Suppressor macrophage treated with lipopolysaccharide for 4 hours (primary cell): ENCODE measurements around the gene GON7.

ENCODE experiments used
- DNase-seq: peaks from one replicate; pipeline ENCODE4 v3.0.0-alpha.2; 2020

GON7 gene

DNA sequence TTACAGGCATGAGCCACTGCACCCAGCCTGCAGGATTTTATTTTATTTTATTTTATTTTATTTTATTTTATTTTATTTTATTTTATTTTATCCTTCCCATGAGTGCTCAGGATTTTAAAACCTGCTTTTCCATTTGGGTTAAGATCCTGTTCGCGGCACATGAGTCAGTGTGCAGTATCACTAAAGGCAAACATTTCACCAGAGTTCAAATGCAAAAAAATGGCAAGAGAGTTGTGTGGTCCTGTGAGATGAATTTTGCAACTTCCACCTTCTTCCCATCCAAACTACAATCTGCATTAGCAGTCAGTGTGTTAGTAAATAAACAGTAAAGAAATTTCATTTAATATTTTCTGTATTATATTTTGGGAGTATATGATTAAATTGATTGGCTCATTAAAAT is 51.2 kb downstream of the GON7 start:
- DNase-seq, result no peak

DNA sequence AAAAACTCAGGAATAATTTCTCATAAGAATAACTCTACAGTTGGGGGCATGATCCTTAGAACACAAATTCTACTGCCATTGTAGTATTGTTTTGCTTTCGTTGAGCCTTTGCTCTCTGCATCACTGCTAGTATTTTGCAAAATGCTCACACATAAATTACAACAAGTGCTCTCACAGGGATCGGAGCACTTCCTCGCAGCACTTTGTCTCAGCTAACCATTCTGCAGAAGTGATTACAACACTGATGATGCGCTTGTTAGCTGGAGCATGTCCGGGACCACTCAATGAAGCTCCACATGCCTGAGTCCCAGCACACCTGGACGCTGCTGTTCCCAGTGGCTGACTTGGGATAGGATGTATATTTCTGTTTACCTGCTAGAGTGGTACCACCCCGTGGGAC is 53.7 kb downstream of the GON7 start:
- DNase-seq, result peak; percentile 34
